ENCODE data around the gene KCNQ2. TPM values are rescaled to one million over a fixed set of nuclear protein-coding genes. Genes with fewer than 3 reads are reported as not detected.

The KCNQ2 gene
- total and polyA plus RNA-seq, 2 experiments from 2014 or later: 68.5 to 92.4 TPM

GRCh38 chr20:63375438-63375837 is 97.0 kb downstream of the KCNQ2 start:
- H3K27ac ChIP-seq (ENCODE audit: low read depth): no peak overlapping the region
- TF ChIP-seq STAT1 (IDR thresholded peaks at IDR 0.05; ENCODE audit: unreplicated experiment): no peak
- TF ChIP-seq REST (IDR thresholded peaks at IDR 0.05; ENCODE audit: unreplicated experiment): no peak
- TF ChIP-seq ZNF331 (CRISPR knock-in tag; IDR thresholded peaks at IDR 0.05; ENCODE audit: low read depth): no peak
- no peak for TF ChIP-seq ZNF462 (CRISPR knock-in tag; IDR thresholded peaks at IDR 0.05)
- TF ChIP-seq NANOG (IDR thresholded peaks at IDR 0.05; ENCODE audit: borderline replicate concordance): no peak
- TF ChIP-seq EZH2phosphoT487 (IDR thresholded peaks at IDR 0.05; ENCODE audit: unreplicated experiment): no peak
- TF ChIP-seq CREB1 (CRISPR knock-in tag; IDR thresholded peaks at IDR 0.05; ENCODE audit: low read depth): no peak
- no peak for TF ChIP-seq ZNF114 (CRISPR knock-in tag; IDR thresholded peaks at IDR 0.05)
- no peak for TF ChIP-seq EZH2 (IDR thresholded peaks at IDR 0.05; ENCODE audit: low read depth, unreplicated experiment)
- no peak for TF ChIP-seq CTCF (conservative IDR thresholded peaks at IDR 0.05; ENCODE audit: low read depth in 2 of 2)
- TF ChIP-seq POLR2AphosphoS5 (IDR thresholded peaks at IDR 0.05; ENCODE audit: low read depth): no peak
- TF ChIP-seq ETS1 (IDR thresholded peaks at IDR 0.05): no peak
- no peak for TF ChIP-seq JUNB (IDR thresholded peaks at IDR 0.05; ENCODE audit: unreplicated experiment)
- no peaks in the 10 kb centered on the region for H3K9me2 ChIP-seq (ENCODE audit: insufficient read depth)
- no peaks in the 10 kb centered on the region for H3K27me3 ChIP-seq (ENCODE audit: insufficient read depth)
- H4K20me1 ChIP-seq (replicated peaks; ENCODE audit: insufficient read depth): no peaks in the 10 kb centered on the region
- no peak overlapping the region for H3K4me3 Mint-ChIP-seq
- H3K9me3 Mint-ChIP-seq: no peaks in the 10 kb centered on the region; the same call in 2 of the 3 replicates
- H3K4me1 Mint-ChIP-seq: peaks cover 26% of the 10 kb centered on the region
- H3K4me3 ChIP-seq: no peak overlapping the region
- H2AFZ ChIP-seq: no peak overlapping the region
- no peak overlapping the region for H3K4me2 ChIP-seq
- DNase-seq (ENCODE audit: low spot score) (no peak), ATAC-seq (no peak)
- no peaks in the 10 kb centered on the region for H3K36me3 ChIP-seq (ENCODE audit: insufficient read depth)
- peaks cover 18% of the 10 kb centered on the region for H3K4me1 ChIP-seq (ENCODE audit: insufficient read depth)
- no peaks in the 10 kb centered on the region for H3F3A ChIP-seq (replicated peaks; ENCODE audit: low read depth)
- H3K27me3 Mint-ChIP-seq (ENCODE audit: insufficient read depth, low read depth, poor library complexity): peaks cover 12% of the 10 kb centered on the region
- no peaks in the 10 kb centered on the region for H3K36me3 Mint-ChIP-seq (ENCODE audit: low read depth)
- no peaks in the 10 kb centered on the region for H3K79me2 ChIP-seq (replicated peaks; ENCODE audit: insufficient read depth)
- no peak overlapping the region for H3K27ac Mint-ChIP-seq

All from GM23338 (cell line).